Keratinocyte (primary cell): ENCODE data around the gene CCN2.

ENCODE experiments used
- CTCF ChIP-seq, 3 experiments: IDR thresholded peaks in 1 of 3; conservative IDR thresholded peaks in 1 of 3; optimal IDR thresholded peaks in 1 of 3; 2 replicates in 2 of 3; 3 replicates in 1 of 3; pipeline versions ENCODE3 to v1.5.1; 2011; ENCODE audit warnings: low read length in 3 of 3, mild to moderate bottlenecking in 3 of 3, moderate library complexity in 2 of 3, control low read depth in 1 of 3, inconsistent platforms in 1 of 3; ENCODE audit not compliant: insufficient read depth in 2 of 3; ENCODE audit errors: extremely low read depth in 1 of 3
- EZH2 ChIP-seq: IDR thresholded peaks from one replicate; pipeline ENCODE4 v1.6.1; 2012; ENCODE audit warnings: inconsistent platforms, mild to moderate bottlenecking, low read length, moderate library complexity

GRCh38 chr6:131924881-131925474, 26.2 kb downstream of the CCN2 start:
- TF ChIP-seq CTCF (optimal IDR thresholded peaks at IDR 0.05 in 1 of 3, IDR thresholded peaks at IDR 0.05 in 1 of 3, conservative IDR thresholded peaks at IDR 0.05 in 1 of 3; ENCODE audit: extremely low read depth in 1 of 3, insufficient read depth in 2 of 3, low read length in 3 of 3) (peak; percentile 26 to 54 (median 39)), EZH2 (no peak)
